Measurements from ENCODE around the gene PPP1R13B.

GRCh38 chr14:103849151-103849886 lies 1.9 kb upstream of the PPP1R13B start:
- TF ChIP-seq EZH2 (IDR thresholded peaks at IDR 0.05) (no peak), POLR2AphosphoS5 (IDR thresholded peaks at IDR 0.05; ENCODE audit: borderline replicate concordance, low read depth, low read length) (no peak)

Data from SK-N-MC (cell line).